Measurements from ENCODE around the gene STRIP2.

Gene STRIP2

DNA sequence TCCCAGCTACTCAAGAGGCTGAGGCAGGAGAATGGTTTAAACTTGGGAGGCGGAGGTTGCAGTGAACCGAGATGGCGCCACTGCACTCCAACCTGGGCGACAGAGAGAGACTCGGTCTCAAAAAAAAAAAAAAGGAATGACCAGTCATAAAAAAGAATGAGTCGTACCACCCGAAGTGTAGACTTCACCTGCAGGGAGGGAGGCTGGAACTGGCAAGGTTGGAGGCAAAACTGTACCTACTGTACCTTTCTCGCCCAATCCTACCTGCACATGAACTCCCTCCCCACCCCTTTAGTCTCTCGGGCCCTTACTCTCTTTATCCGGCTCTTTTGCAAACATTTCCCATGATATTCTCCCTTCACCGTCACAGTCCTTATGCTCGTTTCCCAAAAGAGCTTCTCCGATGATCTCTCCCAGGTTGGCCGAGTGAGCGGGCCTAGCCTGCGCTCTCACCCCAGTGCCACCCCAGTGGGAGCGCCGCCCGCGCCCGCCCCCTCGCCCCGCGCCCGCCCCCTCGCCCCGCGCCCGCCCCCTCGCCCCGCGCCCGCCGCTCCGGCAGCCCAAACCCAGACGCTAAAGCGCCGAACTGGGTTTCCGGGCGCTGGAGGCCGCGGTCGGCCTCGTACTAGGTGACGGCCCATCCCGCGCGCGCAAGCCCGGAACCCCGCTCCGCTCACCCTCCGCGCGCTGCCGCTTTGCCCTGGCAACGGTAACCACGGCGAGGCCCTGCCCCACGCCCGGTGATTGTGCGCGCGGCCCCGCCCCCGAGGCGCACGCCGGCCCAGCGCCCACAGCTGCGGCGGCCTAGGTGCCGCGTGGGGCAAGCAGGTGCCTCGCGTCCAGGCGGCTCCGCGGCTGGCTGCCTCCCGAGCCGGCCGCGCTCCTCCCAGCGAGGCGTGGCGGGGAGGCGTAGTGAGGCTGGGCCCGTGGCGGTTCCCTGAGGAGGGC is 67.8 kb downstream of the STRIP2 start, which contains the start of gene SMKR1 (continued):
- TF ChIP-seq ZNF16 (tag by site-specific recombination; IDR thresholded peaks at IDR 0.05; ENCODE audit: low read depth) = no peak
- TF ChIP-seq CTCF (tag by site-specific recombination; IDR thresholded peaks at IDR 0.05) = peak; percentile 63
- no peak for TF ChIP-seq WT1 (tag by site-specific recombination; IDR thresholded peaks at IDR 0.05)
- peak; percentile 71 for TF ChIP-seq ZFP69B (tag by site-specific recombination; IDR thresholded peaks at IDR 0.05)
- TF ChIP-seq ZNF121 (tag by site-specific recombination; IDR thresholded peaks at IDR 0.05) = no peak
- TF ChIP-seq ZBTB21 (tag by site-specific recombination; IDR thresholded peaks at IDR 0.05) = 0 out of 2 replicates have a peak, but pooled peaks have one; percentile 13
- no peak for TF ChIP-seq OVOL3 (tag by site-specific recombination; IDR thresholded peaks at IDR 0.05)
- TF ChIP-seq ZNF10 (tag by site-specific recombination; IDR thresholded peaks at IDR 0.05) = 0 out of 2 replicates have a peak, but pooled peaks have one; percentile 65
- TF ChIP-seq ZNF791 (tag by site-specific recombination; IDR thresholded peaks at IDR 0.05) = 0 out of 2 replicates have a peak, but pooled peaks have one; percentile 29
- no peak for TF ChIP-seq PRDM6 (tag by site-specific recombination; IDR thresholded peaks at IDR 0.05)
- TF ChIP-seq HOXD13 (CRISPR knock-in tag; IDR thresholded peaks at IDR 0.05; ENCODE audit: borderline replicate concordance) = no peak
- TF ChIP-seq ZXDB (tag by site-specific recombination; IDR thresholded peaks at IDR 0.05) = no peak; the same call in 1 of the 2 replicates
- TF ChIP-seq, protein P1, sequence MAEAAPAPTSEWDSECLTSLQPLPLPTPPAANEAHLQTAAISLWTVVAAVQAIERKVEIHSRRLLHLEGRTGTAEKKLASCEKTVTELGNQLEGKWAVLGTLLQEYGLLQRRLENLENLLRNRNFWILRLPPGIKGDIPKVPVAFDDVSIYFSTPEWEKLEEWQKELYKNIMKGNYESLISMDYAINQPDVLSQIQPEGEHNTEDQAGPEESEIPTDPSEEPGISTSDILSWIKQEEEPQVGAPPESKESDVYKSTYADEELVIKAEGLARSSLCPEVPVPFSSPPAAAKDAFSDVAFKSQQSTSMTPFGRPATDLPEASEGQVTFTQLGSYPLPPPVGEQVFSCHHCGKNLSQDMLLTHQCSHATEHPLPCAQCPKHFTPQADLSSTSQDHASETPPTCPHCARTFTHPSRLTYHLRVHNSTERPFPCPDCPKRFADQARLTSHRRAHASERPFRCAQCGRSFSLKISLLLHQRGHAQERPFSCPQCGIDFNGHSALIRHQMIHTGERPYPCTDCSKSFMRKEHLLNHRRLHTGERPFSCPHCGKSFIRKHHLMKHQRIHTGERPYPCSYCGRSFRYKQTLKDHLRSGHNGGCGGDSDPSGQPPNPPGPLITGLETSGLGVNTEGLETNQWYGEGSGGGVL (tag by site-specific recombination; IDR thresholded peaks at IDR 0.05) = peak; percentile 17; the same call in 1 of the 2 replicates
- TF ChIP-seq, protein P2, sequence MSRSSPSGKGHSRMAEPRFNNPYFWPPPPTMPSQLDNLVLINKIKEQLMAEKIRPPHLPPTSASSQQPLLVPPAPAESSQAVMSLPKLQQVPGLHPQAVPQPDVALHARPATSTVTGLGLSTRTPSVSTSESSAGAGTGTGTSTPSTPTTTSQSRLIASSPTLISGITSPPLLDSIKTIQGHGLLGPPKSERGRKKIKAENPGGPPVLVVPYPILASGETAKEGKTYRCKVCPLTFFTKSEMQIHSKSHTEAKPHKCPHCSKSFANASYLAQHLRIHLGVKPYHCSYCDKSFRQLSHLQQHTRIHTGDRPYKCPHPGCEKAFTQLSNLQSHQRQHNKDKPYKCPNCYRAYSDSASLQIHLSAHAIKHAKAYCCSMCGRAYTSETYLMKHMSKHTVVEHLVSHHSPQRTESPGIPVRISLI (tag by site-specific recombination; IDR thresholded peaks at IDR 0.05) = no peak
- TF ChIP-seq, protein P3, sequence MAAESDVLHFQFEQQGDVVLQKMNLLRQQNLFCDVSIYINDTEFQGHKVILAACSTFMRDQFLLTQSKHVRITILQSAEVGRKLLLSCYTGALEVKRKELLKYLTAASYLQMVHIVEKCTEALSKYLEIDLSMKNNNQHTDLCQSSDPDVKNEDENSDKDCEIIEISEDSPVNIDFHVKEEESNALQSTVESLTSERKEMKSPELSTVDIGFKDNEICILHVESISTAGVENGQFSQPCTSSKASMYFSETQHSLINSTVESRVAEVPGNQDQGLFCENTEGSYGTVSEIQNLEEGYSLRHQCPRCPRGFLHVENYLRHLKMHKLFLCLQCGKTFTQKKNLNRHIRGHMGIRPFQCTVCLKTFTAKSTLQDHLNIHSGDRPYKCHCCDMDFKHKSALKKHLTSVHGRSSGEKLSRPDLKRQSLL (tag by site-specific recombination; IDR thresholded peaks at IDR 0.05) = peak; percentile 33; the same call in 1 of the 2 replicates
- no peak for TF ChIP-seq ZNF202 (tag by site-specific recombination; IDR thresholded peaks at IDR 0.05; ENCODE audit: borderline replicate concordance)
- TF ChIP-seq ZNF510 (tag by site-specific recombination; IDR thresholded peaks at IDR 0.05; ENCODE audit: insufficient replicate concordance) = no peak
- peak; percentile 31; the same call in 1 of the 2 replicates for TF ChIP-seq ZNF660 (tag by site-specific recombination; IDR thresholded peaks at IDR 0.05)
- TF ChIP-seq ZNF394 (tag by site-specific recombination; IDR thresholded peaks at IDR 0.05; ENCODE audit: borderline replicate concordance) = no peak
- TF ChIP-seq ZNF610 (tag by site-specific recombination; IDR thresholded peaks at IDR 0.05; ENCODE audit: borderline replicate concordance) = peak; percentile 27; the same call in 1 of the 2 replicates
- peak; percentile 33; the same call in 1 of the 2 replicates for TF ChIP-seq ZNF76 (tag by site-specific recombination; IDR thresholded peaks at IDR 0.05; ENCODE audit: borderline replicate concordance, low read depth)
- TF ChIP-seq ZNF707 (tag by site-specific recombination; IDR thresholded peaks at IDR 0.05) = no peak
- TF ChIP-seq ZBTB7A (tag by site-specific recombination; IDR thresholded peaks at IDR 0.05; ENCODE audit: low read depth) = no peak
- TF ChIP-seq ZNF600 (tag by site-specific recombination; IDR thresholded peaks at IDR 0.05) = no peak
- TF ChIP-seq ZBTB44 (tag by site-specific recombination; IDR thresholded peaks at IDR 0.05) = 0 out of 2 replicates have a peak, but pooled peaks have one; percentile 17
- no peak for TF ChIP-seq ZNF148 (tag by site-specific recombination; IDR thresholded peaks at IDR 0.05; ENCODE audit: borderline replicate concordance)

Measured in HEK293 (cell line).